Upper lobe of left lung (tissue), 4 donors: ENCODE measurements around the gene SLC7A14.

Experiments used
- EP300 ChIP-seq, 4 donors: sonication (generic); formaldehyde crosslinking; IDR thresholded peaks; one replicate each; pipeline ENCODE4 v1.5.1; 2017; ENCODE audit warnings: antibody characterized with exemption in 4 of 4, control low read depth in 2 of 4
- POLR2A ChIP-seq, 4 donors: fragments of 450-650 bp; IDR thresholded peaks; one replicate each; pipeline ENCODE4 v1.5.1; 2016 to 2017; ENCODE audit warnings: antibody characterized with exemption in 4 of 4, mild to moderate bottlenecking in 2 of 4
- POLR2AphosphoS5 ChIP-seq, 2 donors: sonication (generic); formaldehyde crosslinking; IDR thresholded peaks; one replicate each; pipeline ENCODE4 v1.5.1; 2017; ENCODE audit warnings: antibody characterized with exemption in 2 of 2
- TF ChIP-seq, protein P1 (sequence below), 6 experiments: fragments of 450-650 bp in 4 of 6; fragments of 200-600 bp in 2 of 6; sonication (generic) in 2 of 6; IDR thresholded peaks; one replicate each; pipeline ENCODE4 v1.5.1; 2016 to 2019; ENCODE audit warnings: antibody characterized with exemption in 6 of 6

DNA sequence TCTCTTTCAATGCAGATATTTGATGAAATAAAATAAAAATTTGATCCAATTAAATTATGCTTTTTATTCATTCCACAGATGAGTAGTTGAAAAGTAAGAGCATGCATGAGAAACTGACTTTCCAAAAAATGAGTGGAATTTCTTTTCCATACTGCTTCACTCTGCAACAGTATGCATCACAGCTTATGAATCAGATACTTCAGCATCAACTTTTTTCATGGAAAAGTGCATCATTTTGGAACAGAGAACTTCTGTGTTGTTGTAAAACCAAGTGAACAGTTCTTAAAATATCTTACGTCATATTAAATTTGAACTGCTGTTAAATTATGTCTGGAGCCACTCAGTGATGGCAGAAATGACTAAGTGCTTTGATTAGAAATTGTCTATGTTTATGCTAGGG is 16.7 kb upstream of the SLC7A14 start:
- TF ChIP-seq, protein P1, sequence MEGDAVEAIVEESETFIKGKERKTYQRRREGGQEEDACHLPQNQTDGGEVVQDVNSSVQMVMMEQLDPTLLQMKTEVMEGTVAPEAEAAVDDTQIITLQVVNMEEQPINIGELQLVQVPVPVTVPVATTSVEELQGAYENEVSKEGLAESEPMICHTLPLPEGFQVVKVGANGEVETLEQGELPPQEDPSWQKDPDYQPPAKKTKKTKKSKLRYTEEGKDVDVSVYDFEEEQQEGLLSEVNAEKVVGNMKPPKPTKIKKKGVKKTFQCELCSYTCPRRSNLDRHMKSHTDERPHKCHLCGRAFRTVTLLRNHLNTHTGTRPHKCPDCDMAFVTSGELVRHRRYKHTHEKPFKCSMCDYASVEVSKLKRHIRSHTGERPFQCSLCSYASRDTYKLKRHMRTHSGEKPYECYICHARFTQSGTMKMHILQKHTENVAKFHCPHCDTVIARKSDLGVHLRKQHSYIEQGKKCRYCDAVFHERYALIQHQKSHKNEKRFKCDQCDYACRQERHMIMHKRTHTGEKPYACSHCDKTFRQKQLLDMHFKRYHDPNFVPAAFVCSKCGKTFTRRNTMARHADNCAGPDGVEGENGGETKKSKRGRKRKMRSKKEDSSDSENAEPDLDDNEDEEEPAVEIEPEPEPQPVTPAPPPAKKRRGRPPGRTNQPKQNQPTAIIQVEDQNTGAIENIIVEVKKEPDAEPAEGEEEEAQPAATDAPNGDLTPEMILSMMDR (IDR thresholded peaks at IDR 0.05), result no peak
- no peak for TF ChIP-seq POLR2AphosphoS5 (IDR thresholded peaks at IDR 0.05)
- no peak for TF ChIP-seq POLR2A (IDR thresholded peaks at IDR 0.05)
- TF ChIP-seq EP300 (IDR thresholded peaks at IDR 0.05), result no peak
